Tibial nerve (tissue), 4 donors: ENCODE results near the gene NMBR. TPM values are rescaled to one million over a fixed set of nuclear protein-coding genes. Genes with fewer than 3 reads are reported as not detected.
"Not testable (repeated sequence)": the region's sequence is repeated elsewhere in the genome, so short reads cannot be mapped to it uniquely, and the experiment has no call there.

Experiments used
- DNase-seq, 2 donors: peaks; one replicate each; pipeline ENCODE4 v3.0.0-alpha.2; 2019; ENCODE audit warnings: low spot score in 2 of 2
- H3K27ac ChIP-seq, 4 donors: fragments of 200-600 bp; sonication (generic) in 3 of 4; one replicate each; pipeline ENCODE4 v1.5.1; 2017 to 2019; ENCODE audit warnings: mild to moderate bottlenecking in 1 of 4
- H3K27me3 ChIP-seq, 2 donors: fragments of 200-600 bp; sonication (generic) in 1 of 2; one replicate each; pipeline versions ENCODE4 v1.5.1 to v1.6.0; 2017 to 2019
- H3K36me3 ChIP-seq, 3 donors: fragments of 200-600 bp; sonication (generic); one replicate each; pipeline ENCODE4 v1.5.1; 2018 to 2019
- H3K4me1 ChIP-seq, 4 donors: fragments of 200-600 bp; sonication (generic) in 3 of 4; one replicate each; pipeline ENCODE4 v1.5.1; 2017 to 2019
- H3K4me3 ChIP-seq, 4 donors: fragments of 200-600 bp; sonication (generic) in 3 of 4; one replicate each; pipeline ENCODE4 v1.5.1; 2017 to 2019; ENCODE audit warnings: mild to moderate bottlenecking in 1 of 4, moderate library complexity in 1 of 4
- H3K9me3 ChIP-seq, 4 donors: fragments of 200-600 bp; sonication (generic) in 3 of 4; one replicate each; pipeline ENCODE4 v1.5.1; 2017 to 2019
- EP300 ChIP-seq, 2 donors: sonication (generic); formaldehyde crosslinking; IDR thresholded peaks; one replicate each; pipeline ENCODE4 v1.6.1; 2017; ENCODE audit warnings: antibody characterized with exemption in 2 of 2, mild to moderate bottlenecking in 1 of 2
- POLR2A ChIP-seq, 2 donors: fragments of 450-650 bp; IDR thresholded peaks; one replicate each; pipeline ENCODE4 v1.6.1; 2017; ENCODE audit warnings: antibody characterized with exemption in 2 of 2, mild to moderate bottlenecking in 2 of 2, moderate library complexity in 2 of 2
- WGBS, 2 donors: methylation state at CpG; one replicate each; pipeline ENCODE4 v1.1.5; 2018; 5-methylcytosine and 5-hydroxymethylcytosine counted together
- total RNA-seq, 4 donors: library from RNA; depleted of rRNA; stranded (reverse); fragments of >200 nt; gene quantifications; one replicate each; pipeline ENCODE4 v1.1.0, GENCODE V29; 2016
- TF ChIP-seq, protein P1 (sequence below), 5 experiments: fragments of 200-600 bp in 3 of 5; fragments of 450-650 bp in 2 of 5; sonication (generic) in 3 of 5; IDR thresholded peaks; one replicate each; pipeline ENCODE4 v1.5.1; 2016 to 2019; ENCODE audit warnings: antibody characterized with exemption in 5 of 5, mild to moderate bottlenecking in 3 of 5, moderate library complexity in 2 of 5

NMBR gene
- total RNA-seq, 4 donors from 2014 or later: 1.1 TPM; not detected in 3

DNA sequence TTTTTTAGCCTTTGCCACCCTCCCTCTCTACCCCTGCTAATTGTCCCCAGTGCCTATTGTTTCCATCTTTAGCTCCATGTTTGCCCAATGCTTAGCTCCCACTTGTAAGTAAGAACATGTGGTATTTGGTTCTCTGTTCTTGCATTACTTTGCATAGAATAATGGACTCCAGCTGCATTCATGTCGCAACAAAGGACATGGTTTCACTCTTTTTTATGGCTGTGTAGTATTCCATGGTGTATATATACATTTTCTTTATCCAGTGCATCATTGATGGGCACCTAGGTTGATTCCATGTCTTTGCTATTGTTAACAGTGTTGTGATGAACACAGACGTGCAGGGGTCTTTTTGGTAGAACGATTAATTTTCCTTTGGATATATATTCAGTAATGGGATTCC is 118.4 kb downstream of the NMBR start:
- Histone ChIP-seq H3K27me3 (no peaks in the 10 kb centered on the region), H3K27ac (no peak overlapping the region), H3K4me1 (no peaks in the 10 kb centered on the region), H3K36me3 (no peaks in the 10 kb centered on the region), H3K4me3 (no peak overlapping the region), H3K9me3 (peaks cover 0 to 10% (median 0%) of the 10 kb centered on the region in 4 donors)
- WGBS, 2 donors: 92 to 93% methylated on average over 3 of the region's 3 CpGs
- TF ChIP-seq POLR2A (IDR thresholded peaks at IDR 0.05) (no peak), EP300 (IDR thresholded peaks at IDR 0.05) (no peak)
- TF ChIP-seq, protein P1, sequence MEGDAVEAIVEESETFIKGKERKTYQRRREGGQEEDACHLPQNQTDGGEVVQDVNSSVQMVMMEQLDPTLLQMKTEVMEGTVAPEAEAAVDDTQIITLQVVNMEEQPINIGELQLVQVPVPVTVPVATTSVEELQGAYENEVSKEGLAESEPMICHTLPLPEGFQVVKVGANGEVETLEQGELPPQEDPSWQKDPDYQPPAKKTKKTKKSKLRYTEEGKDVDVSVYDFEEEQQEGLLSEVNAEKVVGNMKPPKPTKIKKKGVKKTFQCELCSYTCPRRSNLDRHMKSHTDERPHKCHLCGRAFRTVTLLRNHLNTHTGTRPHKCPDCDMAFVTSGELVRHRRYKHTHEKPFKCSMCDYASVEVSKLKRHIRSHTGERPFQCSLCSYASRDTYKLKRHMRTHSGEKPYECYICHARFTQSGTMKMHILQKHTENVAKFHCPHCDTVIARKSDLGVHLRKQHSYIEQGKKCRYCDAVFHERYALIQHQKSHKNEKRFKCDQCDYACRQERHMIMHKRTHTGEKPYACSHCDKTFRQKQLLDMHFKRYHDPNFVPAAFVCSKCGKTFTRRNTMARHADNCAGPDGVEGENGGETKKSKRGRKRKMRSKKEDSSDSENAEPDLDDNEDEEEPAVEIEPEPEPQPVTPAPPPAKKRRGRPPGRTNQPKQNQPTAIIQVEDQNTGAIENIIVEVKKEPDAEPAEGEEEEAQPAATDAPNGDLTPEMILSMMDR (IDR thresholded peaks at IDR 0.05): no peak
- no peak for DNase-seq

DNA sequence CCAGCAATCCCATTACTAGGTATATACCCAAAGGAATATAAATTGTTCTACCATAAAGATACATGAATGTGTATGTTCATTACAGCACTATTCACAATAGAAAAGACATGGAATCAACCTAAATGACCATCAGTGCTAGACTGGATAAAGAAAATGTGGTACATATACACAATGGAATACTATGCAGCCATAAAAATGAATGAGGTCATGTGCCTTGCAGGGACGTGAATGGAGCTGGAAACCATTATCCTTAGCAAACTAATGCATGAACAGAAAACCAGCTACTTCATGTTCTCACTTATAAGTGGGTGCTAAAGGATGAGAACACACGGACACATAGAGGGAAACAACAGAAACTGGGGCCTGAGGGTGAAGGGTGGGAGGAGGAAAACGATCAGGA is 119.1 kb downstream of the NMBR start:
- not testable (repeated sequence) for H3K4me3 ChIP-seq
- 76 to 86% methylated on average over 3 of the region's 3 CpGs for WGBS, 2 donors
- peaks cover 0 to 10% (median 0%) of the 10 kb centered on the region in 4 donors for H3K9me3 ChIP-seq

DNA sequence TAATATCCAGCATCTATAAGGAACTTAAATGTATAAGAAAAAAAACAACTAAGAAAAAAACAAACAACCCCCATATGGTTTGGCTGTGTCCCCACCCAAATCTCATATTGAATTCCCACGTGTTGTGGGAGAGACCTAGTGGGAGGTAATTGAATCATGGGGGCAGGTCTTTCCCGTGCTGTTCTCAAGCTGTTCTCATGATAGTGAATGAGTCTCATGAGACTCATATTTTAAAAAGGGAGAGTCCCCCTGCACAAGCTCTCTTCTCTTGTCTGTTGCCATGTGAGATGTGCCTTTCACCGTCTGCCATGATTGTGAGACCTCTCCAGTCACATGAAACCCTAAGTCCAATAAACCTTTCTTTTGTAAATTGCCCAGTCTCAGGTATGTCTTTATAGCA is 119.8 kb downstream of the NMBR start:
- H3K9me3 ChIP-seq: peaks cover 0 to 10% (median 0%) of the 10 kb centered on the region in 4 donors
- H3K4me3 ChIP-seq: no peak overlapping the region
- TF ChIP-seq, protein P1 (IDR thresholded peaks at IDR 0.05): no peak
- WGBS, 2 donors: 73 to 75% methylated on average over 3 of the region's 3 CpGs
- H3K27ac ChIP-seq: no peak overlapping the region
- H3K27me3 ChIP-seq: no peaks in the 10 kb centered on the region
- no peaks in the 10 kb centered on the region for H3K36me3 ChIP-seq
- no peak for DNase-seq
- H3K4me1 ChIP-seq: no peaks in the 10 kb centered on the region

More for the DNA sequence above, 119.1 kb downstream of the NMBR start:
- not testable (repeated sequence) for DNase-seq, H3K27ac ChIP-seq, H3K4me1 ChIP-seq, H3K27me3 ChIP-seq, H3K36me3 ChIP-seq

DNA sequence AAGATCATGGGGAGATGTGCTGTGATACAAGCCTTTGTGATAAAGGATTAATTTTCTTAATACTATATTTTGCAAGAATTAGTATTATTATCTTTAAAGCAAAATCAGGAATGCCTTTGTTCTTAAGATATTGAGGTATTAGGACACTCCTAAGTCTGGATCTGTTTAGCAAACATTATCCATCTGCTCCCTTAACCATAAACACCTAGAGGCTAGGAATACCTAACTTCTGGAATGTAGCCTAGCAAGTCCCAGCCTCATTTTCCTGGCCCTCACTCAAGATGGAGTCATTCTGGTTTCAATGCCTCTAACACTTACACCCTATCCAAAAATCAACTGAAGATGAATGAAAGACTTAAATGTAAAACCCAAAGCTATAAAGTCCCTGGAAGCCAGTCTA is 120.5 kb downstream of the NMBR start:
- peaks cover 0 to 10% (median 0%) of the 10 kb centered on the region in 4 donors for H3K9me3 ChIP-seq
- H3K27me3 ChIP-seq: no peaks in the 10 kb centered on the region
- no peak overlapping the region for H3K4me3 ChIP-seq
- no peak for DNase-seq
- TF ChIP-seq, protein P1 (IDR thresholded peaks at IDR 0.05): no peak
- TF ChIP-seq POLR2A (IDR thresholded peaks at IDR 0.05) (no peak), EP300 (IDR thresholded peaks at IDR 0.05) (no peak)
- H3K4me1 ChIP-seq: no peaks in the 10 kb centered on the region
- H3K36me3 ChIP-seq: no peaks in the 10 kb centered on the region
- no peak overlapping the region for H3K27ac ChIP-seq

Other genes starting within 250 kb of the NMBR start
- gene GJE1, start 14.2 kb downstream of the NMBR start, total RNA-seq: not detected
- gene VTA1, start 141 bp upstream of the NMBR start, total RNA-seq: 10 to 100 TPM; 33.6 to 55.3 (median 36.2) TPM
- gene ADGRG6, start 154.9 kb upstream of the NMBR start, total RNA-seq: 10 to 100 TPM; 35.4 to 59.9 (median 39.1) TPM